Suprapubic skin (tissue), 4 donors: ENCODE results near the gene CSNK1G2. TPM values are rescaled to one million over a fixed set of nuclear protein-coding genes. Genes with fewer than 3 reads are reported as not detected.

Experiments used
- DNase-seq, 2 donors: peaks; one replicate each; pipeline ENCODE4 v3.0.0-alpha.2; 2019; ENCODE audit warnings: low spot score in 2 of 2
- H3K27ac ChIP-seq: fragments of 200-600 bp; sonication (generic); one replicate; pipeline ENCODE4 v1.5.1; 2019
- H3K27me3 ChIP-seq: fragments of 200-600 bp; sonication (generic); one replicate; pipeline ENCODE4 v1.5.1; 2019
- H3K36me3 ChIP-seq: fragments of 200-600 bp; sonication (generic); one replicate; pipeline ENCODE4 v1.5.1; 2019
- H3K4me1 ChIP-seq: fragments of 200-600 bp; sonication (generic); one replicate; pipeline ENCODE4 v1.5.1; 2019
- H3K4me3 ChIP-seq: fragments of 200-600 bp; sonication (generic); one replicate; pipeline ENCODE4 v1.5.1; 2019; ENCODE audit warnings: mild to moderate bottlenecking
- H3K9me3 ChIP-seq: fragments of 200-600 bp; sonication (generic); one replicate; pipeline ENCODE4 v1.5.1; 2019
- EP300 ChIP-seq: sonication (generic); formaldehyde crosslinking; IDR thresholded peaks from one replicate; pipeline ENCODE4 v1.6.1; 2017; ENCODE audit warnings: antibody characterized with exemption
- POLR2A ChIP-seq, 2 donors: fragments of 450-650 bp; IDR thresholded peaks; one replicate each; pipeline ENCODE4 v1.6.1; 2017; ENCODE audit warnings: antibody characterized with exemption in 2 of 2, mild to moderate bottlenecking in 2 of 2, moderate library complexity in 2 of 2
- POLR2AphosphoS5 ChIP-seq, 3 donors: sonication (generic); formaldehyde crosslinking; IDR thresholded peaks; one replicate each; pipeline ENCODE4 v1.6.1; 2017; ENCODE audit warnings: antibody characterized with exemption in 3 of 3
- WGBS: methylation state at CpG from one replicate; pipeline ENCODE4 v1.1.5; 2018; 5-methylcytosine and 5-hydroxymethylcytosine counted together
- total RNA-seq, 4 donors: library from RNA; depleted of rRNA; stranded (reverse); fragments of >200 nt; gene quantifications; one replicate each; pipeline ENCODE4 v1.1.0, GENCODE V29; 2016
- TF ChIP-seq, protein P1 (sequence below), 2 donors: fragments of 200-600 bp in 1 of 2; fragments of 450-650 bp in 1 of 2; sonication (generic) in 1 of 2; IDR thresholded peaks; one replicate each; pipeline ENCODE4 v1.5.1; 2016 to 2019; ENCODE audit warnings: antibody characterized with exemption in 2 of 2, mild to moderate bottlenecking in 1 of 2, moderate library complexity in 1 of 2

CSNK1G2 gene
- total RNA-seq, 4 donors from 2014 or later = 46.1 to 89.0 (median 59.3) TPM

DNA sequence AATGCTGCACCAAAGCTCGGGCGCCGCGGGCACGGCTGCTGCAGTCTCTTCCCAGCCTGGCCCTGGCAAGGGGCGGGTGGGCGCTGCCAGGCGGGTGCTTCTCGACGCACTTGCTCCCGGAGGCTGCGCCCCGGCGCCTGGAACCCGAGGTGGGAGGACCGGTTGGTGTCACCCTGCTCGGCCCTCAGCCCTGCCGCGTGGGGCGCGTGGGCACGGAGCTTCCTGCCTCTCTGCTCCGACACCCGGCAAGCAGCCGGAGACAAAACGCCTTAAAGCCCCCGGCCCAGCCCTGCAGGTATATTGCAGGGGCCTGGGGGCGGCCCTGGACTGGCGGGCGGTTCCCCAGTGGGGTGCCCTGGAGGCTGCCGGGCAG lies 39.8 kb downstream of the CSNK1G2 start:
- 64% methylated on average over 6 of the region's 31 CpGs for WGBS
- Histone ChIP-seq H3K27me3 (no peaks in the 10 kb centered on the region), H3K9me3 (no peaks in the 10 kb centered on the region), H3K36me3 (peaks cover 76% of the 10 kb centered on the region), H3K27ac (no peak overlapping the region), H3K4me3 (no peak overlapping the region), H3K4me1 (no peaks in the 10 kb centered on the region)
- no peak for TF ChIP-seq EP300
- TF ChIP-seq, protein P1, sequence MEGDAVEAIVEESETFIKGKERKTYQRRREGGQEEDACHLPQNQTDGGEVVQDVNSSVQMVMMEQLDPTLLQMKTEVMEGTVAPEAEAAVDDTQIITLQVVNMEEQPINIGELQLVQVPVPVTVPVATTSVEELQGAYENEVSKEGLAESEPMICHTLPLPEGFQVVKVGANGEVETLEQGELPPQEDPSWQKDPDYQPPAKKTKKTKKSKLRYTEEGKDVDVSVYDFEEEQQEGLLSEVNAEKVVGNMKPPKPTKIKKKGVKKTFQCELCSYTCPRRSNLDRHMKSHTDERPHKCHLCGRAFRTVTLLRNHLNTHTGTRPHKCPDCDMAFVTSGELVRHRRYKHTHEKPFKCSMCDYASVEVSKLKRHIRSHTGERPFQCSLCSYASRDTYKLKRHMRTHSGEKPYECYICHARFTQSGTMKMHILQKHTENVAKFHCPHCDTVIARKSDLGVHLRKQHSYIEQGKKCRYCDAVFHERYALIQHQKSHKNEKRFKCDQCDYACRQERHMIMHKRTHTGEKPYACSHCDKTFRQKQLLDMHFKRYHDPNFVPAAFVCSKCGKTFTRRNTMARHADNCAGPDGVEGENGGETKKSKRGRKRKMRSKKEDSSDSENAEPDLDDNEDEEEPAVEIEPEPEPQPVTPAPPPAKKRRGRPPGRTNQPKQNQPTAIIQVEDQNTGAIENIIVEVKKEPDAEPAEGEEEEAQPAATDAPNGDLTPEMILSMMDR (IDR thresholded peaks at IDR 0.05) = no peak
- TF ChIP-seq POLR2AphosphoS5 (IDR thresholded peaks at IDR 0.05) = no peak
- TF ChIP-seq POLR2A (IDR thresholded peaks at IDR 0.05) = no peak
- DNase-seq = no peak

DNA sequence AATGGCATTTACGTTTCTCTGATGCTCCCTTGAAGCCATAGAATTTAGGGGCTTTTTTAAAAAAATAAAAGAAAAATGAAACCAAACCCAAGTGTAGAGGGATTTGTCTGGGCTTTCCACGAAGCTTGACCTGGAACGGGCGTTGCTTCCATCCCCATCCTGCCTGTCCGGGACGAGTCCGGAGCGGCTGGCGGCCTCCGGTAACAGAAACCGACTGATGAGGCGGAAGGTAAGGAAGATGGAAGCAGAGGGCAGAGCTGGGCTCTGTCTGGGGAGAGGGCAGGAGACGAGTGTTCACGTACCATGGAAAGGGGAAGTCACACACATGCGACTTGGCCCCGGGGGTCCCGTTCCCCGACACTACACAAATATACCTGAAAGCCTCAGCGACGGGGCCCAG lies 40.3 kb downstream of the CSNK1G2 start:
- WGBS = 96% methylated on average over 20 of the region's 20 CpGs
- Histone ChIP-seq H3K4me1 (no peaks in the 10 kb centered on the region), H3K27ac (no peak overlapping the region), H3K36me3 (peaks cover 77% of the 10 kb centered on the region), H3K4me3 (no peak overlapping the region), H3K9me3 (no peaks in the 10 kb centered on the region), H3K27me3 (no peaks in the 10 kb centered on the region)
- no peak for DNase-seq
- TF ChIP-seq EP300 (no peak), POLR2AphosphoS5 (IDR thresholded peaks at IDR 0.05) (no peak), POLR2A (IDR thresholded peaks at IDR 0.05) (no peak)
- TF ChIP-seq, protein P1 (IDR thresholded peaks at IDR 0.05) = no peak

DNA sequence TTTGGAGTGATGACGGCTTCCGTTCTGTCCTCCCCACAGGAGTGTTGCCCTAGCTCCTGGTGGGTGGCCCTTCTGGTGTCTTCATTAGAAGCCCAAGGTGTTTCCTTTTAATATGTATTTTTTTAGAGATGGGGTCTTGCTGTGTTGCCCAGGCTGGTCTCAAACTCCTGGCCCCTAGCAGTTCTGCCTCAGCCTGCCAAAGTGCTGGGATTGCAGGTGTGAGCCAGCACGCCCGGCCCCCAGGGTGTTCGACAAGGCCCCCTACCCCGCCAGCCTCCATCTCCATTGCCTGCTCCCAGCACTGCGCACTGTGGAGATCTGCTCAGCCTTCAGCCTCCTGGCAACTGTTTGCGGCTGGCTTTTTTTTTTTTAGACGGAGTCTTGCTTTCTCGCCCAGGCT lies 43.4 kb downstream of the CSNK1G2 start:
- no peak for DNase-seq
- Histone ChIP-seq H3K4me3 (no peak overlapping the region), H3K9me3 (no peaks in the 10 kb centered on the region), H3K27me3 (no peaks in the 10 kb centered on the region), H3K4me1 (no peaks in the 10 kb centered on the region), H3K27ac (no peak overlapping the region), H3K36me3 (peaks cover 88% of the 10 kb centered on the region)
- WGBS = 93% methylated on average over 10 of the region's 10 CpGs
- TF ChIP-seq, protein P1 (IDR thresholded peaks at IDR 0.05) = no peak
- TF ChIP-seq POLR2A (IDR thresholded peaks at IDR 0.05) = no peak
- no peak for TF ChIP-seq POLR2AphosphoS5 (IDR thresholded peaks at IDR 0.05)
- no peak for TF ChIP-seq EP300

DNA sequence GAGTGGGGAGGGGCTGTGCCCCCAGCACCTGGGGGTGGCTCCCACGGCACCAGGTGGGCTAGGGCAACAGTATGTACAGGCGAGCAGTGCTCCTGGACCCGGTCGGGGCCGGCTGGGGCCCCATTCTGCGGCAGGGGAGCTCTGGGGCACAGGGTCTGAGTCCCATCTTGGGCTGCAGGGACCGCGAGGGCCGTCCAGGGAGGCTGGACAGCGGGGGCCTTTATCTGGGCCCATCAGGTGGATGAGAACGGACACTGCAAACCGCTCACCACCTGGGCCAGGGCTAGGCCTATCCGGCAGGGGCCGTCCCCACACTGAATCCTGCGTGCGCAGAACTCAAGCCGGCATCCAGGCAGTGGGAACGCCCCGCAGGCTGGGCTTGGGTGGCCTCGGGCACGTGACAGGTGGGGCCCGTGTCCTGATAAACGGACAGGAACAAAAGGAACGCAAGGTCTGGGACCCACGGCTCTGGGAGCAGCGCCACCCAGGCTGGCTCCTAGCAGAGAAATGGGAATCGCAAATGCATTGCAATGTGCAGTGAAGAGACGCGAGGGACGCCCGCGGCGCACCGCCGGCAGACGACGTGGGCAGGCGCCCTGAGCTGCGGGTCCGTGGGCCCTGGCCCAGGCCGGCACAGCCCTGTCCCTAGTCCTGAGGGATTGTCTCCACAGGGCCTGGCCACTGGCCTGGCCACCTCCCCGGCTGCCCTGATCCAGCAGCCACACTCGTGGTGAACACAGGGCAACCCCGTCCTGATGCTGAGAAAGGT lies 44.8 kb downstream of the CSNK1G2 start:
- Histone ChIP-seq H3K27ac (no peak overlapping the region), H3K4me3 (no peak overlapping the region), H3K9me3 (no peaks in the 10 kb centered on the region), H3K36me3 (peaks cover 88% of the 10 kb centered on the region), H3K27me3 (no peaks in the 10 kb centered on the region), H3K4me1 (no peaks in the 10 kb centered on the region)
- TF ChIP-seq POLR2A (IDR thresholded peaks at IDR 0.05) (no peak), EP300 (no peak), POLR2AphosphoS5 (IDR thresholded peaks at IDR 0.05) (no peak)
- TF ChIP-seq, protein P1 (IDR thresholded peaks at IDR 0.05) = no peak
- WGBS = 90% methylated on average over 40 of the region's 44 CpGs
- DNase-seq = no peak

DNA sequence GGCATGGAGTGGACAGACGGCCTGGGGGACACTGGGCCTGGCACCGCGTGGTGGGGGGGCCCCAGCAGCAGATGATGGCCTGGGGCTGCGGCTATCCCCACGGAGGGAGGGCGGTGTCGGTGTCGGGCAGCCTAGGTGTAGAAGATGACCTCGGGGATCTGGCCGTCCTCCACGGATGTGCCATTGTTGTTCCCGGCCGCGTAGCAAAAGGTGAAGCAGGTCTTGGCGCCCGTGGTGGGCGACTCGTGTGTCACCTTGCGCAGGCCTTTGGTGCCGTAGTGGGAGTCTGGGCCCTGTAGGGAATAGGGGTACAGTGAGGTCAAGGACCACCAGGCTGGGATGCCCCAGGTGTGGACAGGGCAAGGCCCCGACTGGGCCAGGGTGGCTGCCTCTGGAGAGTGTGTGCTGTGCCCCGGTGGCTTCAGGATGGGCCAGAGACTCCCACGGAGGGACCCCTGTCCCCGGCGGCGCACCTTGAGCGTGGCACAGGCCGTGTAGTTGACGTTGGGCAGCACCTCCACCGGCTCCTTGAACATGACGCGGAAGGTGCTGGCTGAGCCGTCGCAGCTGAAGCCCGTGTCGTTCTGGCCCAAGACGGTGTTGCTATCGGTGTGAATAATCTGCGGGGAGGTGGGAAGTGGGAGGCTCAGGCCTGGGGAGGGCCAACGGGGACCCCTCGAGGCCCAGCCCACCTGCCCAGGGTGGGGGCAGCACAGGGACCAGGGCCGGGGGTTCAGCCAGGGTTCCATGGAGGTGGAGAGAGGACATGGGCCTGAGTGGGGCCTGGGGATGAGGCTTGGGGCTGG lies 45.6 kb downstream of the CSNK1G2 start:
- WGBS = 91% methylated on average over 33 of the region's 42 CpGs
- no peak overlapping the region for H3K4me3 ChIP-seq
- H3K27ac ChIP-seq = no peak overlapping the region
- no peaks in the 10 kb centered on the region for H3K27me3 ChIP-seq
- no peak for TF ChIP-seq EP300
- no peak for TF ChIP-seq POLR2A (IDR thresholded peaks at IDR 0.05)
- TF ChIP-seq, protein P1 (IDR thresholded peaks at IDR 0.05) = no peak
- TF ChIP-seq POLR2AphosphoS5 (IDR thresholded peaks at IDR 0.05) = no peak
- H3K36me3 ChIP-seq = peaks cover 88% of the 10 kb centered on the region
- H3K9me3 ChIP-seq = no peaks in the 10 kb centered on the region
- no peak for DNase-seq
- H3K4me1 ChIP-seq = no peaks in the 10 kb centered on the region
